Measurements from ENCODE around the gene WDFY4. TPM values are rescaled to one million over a fixed set of nuclear protein-coding genes. Genes with fewer than 3 reads are reported as not detected.

The WDFY4 gene
- total RNA-seq, 2 donors from 2014 or later: 0.70 to 2.0 TPM

- no peak for DNase-seq (ENCODE audit: low spot score)
- Histone ChIP-seq H3K4me1 (peaks cover 0 to 10% of the 10 kb centered on the region in 2 donors), H3K4me3 (no peak overlapping the region), H3K9me3 (no peaks in the 10 kb centered on the region), H3K36me3 (no peaks in the 10 kb centered on the region), H3K27ac (no peak overlapping the region), H3K27me3 (no peaks in the 10 kb centered on the region)
- no peak for TF ChIP-seq CTCF (IDR thresholded peaks at IDR 0.05)
Measured at GRCh38 chr10:48811917-48812316, 127.2 kb downstream of the WDFY4 start.

GRCh38 chr10:48813291-48813690 lies 128.6 kb downstream of the WDFY4 start:
- no peak overlapping the region for H3K27ac ChIP-seq

GRCh38 chr10:48813825-48814224 lies 129.2 kb downstream of the WDFY4 start:
- Histone ChIP-seq H3K4me1 (peaks cover 0 to 3% of the 10 kb centered on the region in 2 donors), H3K27ac (no peak overlapping the region), H3K4me3 (no peak overlapping the region), H3K36me3 (no peaks in the 10 kb centered on the region), H3K9me3 (no peaks in the 10 kb centered on the region), H3K27me3 (no peaks in the 10 kb centered on the region)
- no peak for DNase-seq (ENCODE audit: low spot score)
- TF ChIP-seq CTCF (IDR thresholded peaks at IDR 0.05): no peak

More at GRCh38 chr10:48813291-48813690, 128.6 kb downstream of the WDFY4 start:
- TF ChIP-seq CTCF (IDR thresholded peaks at IDR 0.05): no peak
- H3K4me1 ChIP-seq: peaks cover 0 to 3% of the 10 kb centered on the region in 2 donors
- no peaks in the 10 kb centered on the region for H3K27me3 ChIP-seq
- H3K36me3 ChIP-seq: no peaks in the 10 kb centered on the region
- H3K4me3 ChIP-seq: no peak overlapping the region
- H3K9me3 ChIP-seq: no peaks in the 10 kb centered on the region
- no peak for DNase-seq (ENCODE audit: low spot score)

- H3K9me3 ChIP-seq: no peaks in the 10 kb centered on the region
- TF ChIP-seq CTCF (IDR thresholded peaks at IDR 0.05): no peak
- no peak overlapping the region for H3K27ac ChIP-seq
- DNase-seq (ENCODE audit: low spot score): no peak
- H3K4me3 ChIP-seq: no peak overlapping the region
- no peaks in the 10 kb centered on the region for H3K36me3 ChIP-seq
- H3K27me3 ChIP-seq: no peaks in the 10 kb centered on the region
- peaks cover 0 to 3% of the 10 kb centered on the region in 2 donors for H3K4me1 ChIP-seq
Measured at GRCh38 chr10:48814933-48815332, 130.3 kb downstream of the WDFY4 start.

- no peak overlapping the region for H3K27ac ChIP-seq
- no peak for TF ChIP-seq CTCF (IDR thresholded peaks at IDR 0.05)
- DNase-seq (ENCODE audit: low spot score): peak; percentile 32
Measured at GRCh38 chr10:48817141-48817540, 132.5 kb downstream of the WDFY4 start.

GRCh38 chr10:48818081-48818480 lies 133.4 kb downstream of the WDFY4 start:
- no peak for TF ChIP-seq CTCF (IDR thresholded peaks at IDR 0.05)
- Histone ChIP-seq H3K27me3 (no peaks in the 10 kb centered on the region), H3K36me3 (no peaks in the 10 kb centered on the region), H3K4me3 (no peak overlapping the region), H3K4me1 (peaks cover 0 to 3% of the 10 kb centered on the region in 2 donors), H3K9me3 (no peaks in the 10 kb centered on the region), H3K27ac (no peak overlapping the region)
- no peak for DNase-seq (ENCODE audit: low spot score)

More at GRCh38 chr10:48817141-48817540, 132.5 kb downstream of the WDFY4 start:
- no peaks in the 10 kb centered on the region for H3K27me3 ChIP-seq
- H3K9me3 ChIP-seq: no peaks in the 10 kb centered on the region
- H3K4me3 ChIP-seq: no peak overlapping the region
- peaks cover 0 to 3% of the 10 kb centered on the region in 2 donors for H3K4me1 ChIP-seq
- H3K36me3 ChIP-seq: no peaks in the 10 kb centered on the region
